IPS DF 4.7 (cell line): Measurements from ENCODE around the gene BICC1.

ENCODE experiments used
- DNase-seq: peaks from one replicate; pipeline ENCODE4 v3.0.0-alpha.2; 2013; ENCODE audit warnings: low spot score; ENCODE audit errors: extremely low read depth

The BICC1 gene

DNA sequence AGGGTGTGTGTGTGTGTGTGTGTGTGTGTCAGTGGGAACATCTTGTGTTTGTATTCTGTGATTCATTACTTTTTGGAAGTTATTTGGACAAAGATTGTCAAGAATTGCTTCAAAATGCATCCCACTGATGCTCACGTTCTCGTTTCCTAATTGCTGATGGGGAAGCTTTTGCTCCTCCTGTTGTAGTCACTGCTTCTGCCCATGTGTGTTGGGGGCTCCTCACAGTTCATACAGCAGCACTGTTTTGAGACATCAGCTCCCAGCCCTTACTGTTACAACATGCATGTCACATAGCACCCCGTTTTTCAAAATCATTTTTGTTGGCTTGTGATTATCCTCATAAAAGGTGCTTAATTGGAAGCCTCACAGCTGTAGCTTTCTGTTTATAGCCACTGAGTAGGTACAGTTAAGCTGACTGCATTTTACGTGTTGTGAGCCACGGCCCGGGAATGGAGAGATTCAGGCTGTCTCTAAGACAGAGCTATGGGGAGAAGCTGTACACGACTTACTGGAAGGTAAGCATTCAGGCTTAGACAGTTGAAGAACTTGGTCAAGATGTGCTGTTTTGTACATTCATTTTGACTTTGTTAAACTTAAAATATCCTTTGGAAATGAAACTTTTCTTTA is 87.4 kb downstream of the BICC1 start:
- no peak for DNase-seq

DNA sequence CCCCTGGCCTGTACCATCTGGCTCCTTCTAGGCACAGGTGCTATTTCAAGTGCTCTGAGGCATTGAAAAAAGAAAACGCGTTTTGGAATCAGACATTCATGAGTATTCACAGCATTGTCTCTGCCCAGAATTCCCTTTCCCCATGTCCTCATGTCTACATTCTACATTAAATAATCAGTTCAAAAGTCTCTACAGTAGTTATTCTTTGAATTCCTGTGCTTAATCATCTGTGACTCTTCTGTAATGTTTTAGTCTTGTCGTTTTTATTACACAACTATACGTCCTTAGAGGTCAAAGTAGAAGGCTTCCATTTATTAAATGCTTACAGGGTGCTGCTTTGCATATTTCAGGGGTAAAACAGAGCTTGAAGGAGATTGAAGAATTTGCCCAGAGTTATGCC is 95.7 kb downstream of the BICC1 start:
- DNase-seq = no peak

DNA sequence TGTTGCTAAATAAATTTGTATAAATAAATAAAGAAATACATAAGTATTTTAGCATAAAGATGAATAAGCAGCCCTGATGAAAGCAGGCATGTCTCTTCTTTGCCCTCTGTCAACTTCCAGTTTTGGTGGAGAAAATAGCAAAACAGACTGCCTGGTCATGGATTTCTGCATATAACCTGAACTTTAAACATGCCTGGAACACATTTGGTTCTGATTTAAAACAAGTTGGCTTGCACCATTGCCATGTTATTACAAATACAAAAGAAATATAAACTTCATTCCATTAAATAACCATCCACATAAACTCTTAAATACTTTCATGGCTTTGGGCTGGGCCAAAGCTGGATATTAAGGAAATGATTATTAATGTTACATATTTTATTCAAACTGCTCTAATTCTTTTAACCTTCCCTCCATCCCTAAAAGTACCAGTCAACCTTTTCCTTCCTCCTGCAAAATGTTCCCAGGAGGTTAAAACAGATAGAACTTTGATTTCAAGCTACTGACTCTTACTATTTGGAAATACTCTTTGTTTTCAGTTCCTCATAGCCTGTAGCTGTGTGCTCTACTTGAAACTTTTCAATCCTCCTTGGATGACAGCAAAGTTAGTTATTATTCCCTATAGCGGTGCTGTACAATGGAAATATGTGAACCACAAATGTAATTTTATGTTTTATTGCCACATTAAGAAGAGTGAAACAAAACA is 96.3 kb downstream of the BICC1 start:
- no peak for DNase-seq

DNA sequence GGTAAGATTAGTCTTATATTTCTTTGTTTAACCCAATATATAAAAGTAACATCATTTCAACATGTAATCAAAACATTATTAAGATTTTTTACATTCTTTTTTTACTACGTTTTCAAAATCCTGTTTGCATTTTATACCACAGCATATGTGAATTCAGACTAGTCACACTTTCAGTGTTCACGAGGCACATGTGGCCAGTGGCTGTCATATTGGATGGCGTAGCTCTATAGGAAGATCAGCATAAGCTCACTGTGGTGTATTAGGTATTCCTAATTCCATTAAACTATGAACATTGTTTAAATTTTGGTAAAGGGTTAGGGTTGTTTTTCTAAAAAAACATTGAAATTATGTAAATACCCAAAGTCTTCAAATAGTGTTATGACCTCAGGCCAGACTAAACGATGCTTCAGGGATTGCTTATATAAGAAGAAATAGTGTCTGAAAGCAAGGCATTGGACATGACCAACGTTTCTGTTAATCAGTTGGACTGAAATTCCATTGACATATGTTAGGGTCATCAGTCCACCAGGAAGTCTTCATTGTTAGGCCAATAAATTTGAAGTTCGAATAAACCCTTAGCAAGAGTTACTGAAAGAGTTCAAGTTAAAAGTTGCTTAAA is 97.0 kb downstream of the BICC1 start:
- DNase-seq = no peak

- DNase-seq = no peak
Observed at GRCh38 chr10:58615237-58615935, 102.7 kb downstream of the BICC1 start.

DNA sequence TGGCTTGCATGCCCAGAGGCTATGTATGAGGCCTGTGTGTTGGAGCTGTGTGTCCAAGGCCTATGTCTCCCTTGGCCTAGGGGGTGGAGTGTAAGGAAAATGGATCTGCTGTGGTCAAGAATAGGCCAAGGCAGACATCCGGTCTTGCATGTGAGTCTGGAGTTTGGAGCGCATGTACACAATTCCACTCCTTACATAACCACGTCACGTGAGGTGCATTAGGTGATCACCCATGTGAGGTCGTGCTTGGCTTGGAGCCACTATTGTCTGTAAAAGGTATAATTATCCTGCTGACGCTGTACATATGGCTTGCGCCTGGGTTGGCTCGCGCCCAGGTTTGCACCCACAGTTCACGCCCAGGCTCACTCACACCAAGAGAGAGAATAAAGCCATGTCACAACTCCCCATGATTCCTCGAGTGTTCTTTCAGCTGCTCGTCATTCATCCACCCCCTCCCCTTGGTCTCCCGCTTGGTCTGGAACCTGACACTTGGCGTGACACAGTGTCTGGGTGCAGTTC is 105.5 kb downstream of the BICC1 start:
- DNase-seq = no peak

- no peak for DNase-seq
Observed at GRCh38 chr10:58621379-58622077, 108.9 kb downstream of the BICC1 start.

GRCh38 chr10:58622246-58622645 is 109.6 kb downstream of the BICC1 start:
- DNase-seq = no peak

DNA sequence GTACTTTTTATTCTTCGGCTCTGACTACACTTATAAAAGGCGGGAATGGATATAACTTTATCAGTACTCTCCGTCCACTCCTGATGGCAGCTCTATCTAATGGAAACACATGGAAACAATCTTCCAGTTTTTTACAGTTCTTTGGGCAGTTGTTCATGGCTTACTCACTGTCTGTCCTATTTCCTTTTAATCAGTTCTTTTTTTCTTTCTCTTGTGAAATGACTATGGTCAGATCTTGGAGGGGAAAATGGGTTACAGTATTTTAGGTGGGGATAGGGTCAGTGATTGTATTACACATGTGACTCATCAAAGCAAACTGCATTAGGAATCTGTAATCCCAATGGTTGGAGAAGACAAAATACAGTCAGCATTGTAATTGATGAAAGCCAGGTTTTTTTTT is 112.4 kb downstream of the BICC1 start:
- no peak for DNase-seq

GRCh38 chr10:58627392-58627791 is 114.7 kb downstream of the BICC1 start:
- no peak for DNase-seq

DNA sequence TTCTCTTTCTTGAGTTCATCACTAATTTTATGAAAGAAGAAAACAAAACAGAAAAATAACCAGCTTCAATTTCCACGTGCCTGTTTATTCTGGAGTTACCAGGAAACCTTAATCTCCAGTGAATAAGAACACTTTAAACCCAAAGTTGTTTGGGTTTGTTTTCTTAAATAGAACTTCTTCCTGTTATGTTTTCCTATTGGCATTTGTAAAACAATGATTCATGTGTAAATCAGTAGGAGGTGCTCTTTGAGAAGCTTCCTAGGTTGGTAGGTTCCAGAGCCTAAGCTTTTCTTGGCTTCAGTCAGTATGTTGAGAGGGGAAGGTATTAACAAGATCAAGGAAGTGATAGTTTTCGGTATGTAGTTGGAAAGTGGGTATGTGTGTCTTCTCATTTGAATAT is 119.0 kb downstream of the BICC1 start:
- no peak for DNase-seq

GRCh38 chr10:58632216-58632615 is 119.5 kb downstream of the BICC1 start:
- DNase-seq = no peak

DNA sequence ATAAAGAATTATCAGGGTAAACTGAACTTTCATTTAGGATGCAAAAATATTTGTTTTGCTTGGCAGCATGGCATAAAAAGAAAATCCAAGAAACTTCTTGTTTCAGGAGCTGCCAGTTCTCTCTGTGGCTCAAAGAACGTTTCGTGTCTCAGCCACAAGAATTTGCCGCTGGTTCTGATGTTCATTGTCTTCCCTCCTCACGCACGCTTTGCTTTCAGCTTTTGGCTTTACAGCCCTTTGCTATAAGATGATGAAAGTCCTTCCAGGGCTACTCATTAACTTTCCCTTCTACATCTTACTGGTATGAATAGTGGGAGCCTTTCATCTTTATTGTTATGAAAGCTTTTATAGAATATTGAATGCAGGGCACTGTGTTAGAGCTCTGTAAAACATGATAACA is 124.7 kb downstream of the BICC1 start:
- no peak for DNase-seq

DNA sequence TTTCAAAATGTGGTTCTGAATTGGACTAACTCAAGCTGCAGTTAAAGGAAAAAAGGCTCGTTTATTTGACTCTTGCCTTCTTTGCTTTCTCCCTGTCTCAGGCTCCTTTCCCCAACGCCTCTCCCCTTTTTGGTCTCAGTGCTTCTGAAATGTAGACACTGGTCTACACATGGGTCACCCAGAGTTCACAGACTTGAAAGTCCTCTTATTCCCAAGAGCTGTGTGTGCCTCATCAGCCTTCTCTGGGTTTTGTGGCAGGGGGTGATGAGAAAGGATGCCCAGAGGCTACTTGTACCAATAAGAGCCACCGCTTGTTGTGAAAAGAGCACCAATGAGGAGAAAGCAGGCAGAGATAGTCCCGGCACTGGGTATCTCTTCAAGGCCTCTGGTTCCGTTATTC is 125.7 kb downstream of the BICC1 start:
- no peak for DNase-seq

GRCh38 chr10:58641095-58641531 is 128.4 kb downstream of the BICC1 start:
- DNase-seq = no peak

GRCh38 chr10:58641708-58642107 is 129.0 kb downstream of the BICC1 start:
- no peak for DNase-seq

DNA sequence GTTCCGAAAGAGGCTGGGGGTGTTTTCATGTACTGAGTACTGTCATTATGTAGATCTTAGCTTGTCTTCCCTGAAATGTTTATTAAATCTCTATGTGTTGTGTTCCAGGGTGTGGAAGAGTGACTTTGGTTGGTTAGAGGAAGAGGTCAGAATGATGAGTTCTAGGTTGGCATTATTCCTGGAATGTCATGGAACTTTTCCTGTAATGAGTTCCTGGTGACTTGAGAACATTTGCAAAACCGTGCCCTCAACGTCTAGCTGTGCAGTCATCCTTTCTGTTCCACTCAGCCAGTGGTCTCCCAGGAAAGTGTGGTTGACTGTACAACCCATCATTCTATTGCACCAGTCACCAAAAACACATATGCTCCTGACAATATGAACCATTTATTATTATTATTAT is 129.6 kb downstream of the BICC1 start:
- no peak for DNase-seq

DNA sequence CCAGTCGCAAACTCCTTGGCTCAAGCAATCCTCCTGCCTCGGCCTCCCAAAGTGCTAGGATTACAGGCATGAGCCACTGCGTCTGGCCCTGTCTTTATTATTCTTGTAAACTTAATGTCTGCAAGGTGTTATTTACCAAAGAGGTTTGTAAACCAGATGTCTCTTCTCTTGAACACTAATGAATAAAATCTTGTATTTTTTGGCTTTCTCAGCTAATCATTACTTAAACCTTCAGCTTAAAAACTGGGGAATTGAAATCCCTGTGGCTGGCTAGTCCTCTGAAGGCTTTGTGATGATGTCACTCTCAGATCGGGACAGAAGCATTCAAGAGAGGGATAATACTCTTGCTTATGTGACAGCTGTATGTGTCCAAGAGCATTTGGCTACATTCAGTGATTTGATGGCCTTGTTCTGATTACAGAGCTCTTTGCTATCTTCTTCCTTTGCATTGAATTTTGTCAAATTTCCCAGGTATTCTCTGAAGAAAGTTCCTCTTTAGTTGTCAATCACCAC is 130.3 kb downstream of the BICC1 start:
- DNase-seq = no peak

- DNase-seq = no peak
Observed at GRCh38 chr10:58644311-58644710, 131.6 kb downstream of the BICC1 start.

GRCh38 chr10:58645416-58646146 is 132.9 kb downstream of the BICC1 start:
- no peak for DNase-seq
